Gastrocnemius medialis (tissue), 4 donors: ENCODE results near the gene CBX1. TPM values are rescaled to one million over a fixed set of nuclear protein-coding genes. Genes with fewer than 3 reads are reported as not detected.

Experiments used
- ATAC-seq, 2 donors: fragments of 150-250 bp; one replicate each; pipeline ENCODE4 v1.9.1; 2016
- DNase-seq, 2 donors: peaks; one replicate each; pipeline ENCODE4 v3.0.0-alpha.2; 2019
- H3K27ac ChIP-seq, 4 donors: fragments of 200-600 bp; sonication (generic); 1 replicate in 1 of 4; 2 replicates in 3 of 4; pipeline ENCODE4 v1.5.1; 2016 to 2018; ENCODE audit warnings: mild to moderate bottlenecking in 2 of 4, moderate library complexity in 1 of 4
- H3K27me3 ChIP-seq, 3 donors: fragments of 200-600 bp; sonication (generic) in 2 of 3; 1 replicate in 1 of 3; 2 replicates in 2 of 3; pipeline versions ENCODE4 v1.5.1 to v1.6.0; 2016 to 2019; ENCODE audit warnings: mild to moderate bottlenecking in 1 of 3, moderate library complexity in 1 of 3
- H3K36me3 ChIP-seq, 2 donors: fragments of 200-600 bp; sonication (generic) in 1 of 2; one replicate each; pipeline ENCODE4 v1.5.1; 2017 to 2018
- H3K4me1 ChIP-seq, 2 donors: fragments of 200-600 bp; sonication (generic) in 1 of 2; one replicate each; pipeline ENCODE4 v1.5.1; 2016 to 2017; ENCODE audit warnings: mild to moderate bottlenecking in 2 of 2
- H3K4me3 ChIP-seq, 4 donors: fragments of 200-600 bp; sonication (generic) in 3 of 4; 1 replicate in 1 of 4; 2 replicates in 3 of 4; pipeline ENCODE4 v1.5.1; 2016 to 2019; ENCODE audit warnings: mild to moderate bottlenecking in 2 of 4
- H3K9me3 ChIP-seq, 3 donors: fragments of 200-600 bp; sonication (generic) in 2 of 3; 1 replicate in 1 of 3; 2 replicates in 2 of 3; pipeline ENCODE4 v1.5.1; 2016 to 2019
- CTCF ChIP-seq, 5 experiments: fragments of 450-650 bp in 3 of 5; fragments of 200-600 bp in 2 of 5; sonication (generic) in 2 of 5; IDR thresholded peaks in 4 of 5; conservative IDR thresholded peaks in 1 of 5; 1 replicate in 4 of 5; 2 replicates in 1 of 5; pipeline ENCODE4 v1.5.1; 2016 to 2019; ENCODE audit warnings: antibody characterized with exemption in 5 of 5, mild to moderate bottlenecking in 3 of 5, moderate library complexity in 3 of 5
- POLR2A ChIP-seq, 2 donors: fragments of 450-650 bp; IDR thresholded peaks; one replicate each; pipeline ENCODE4 v1.6.1; 2017; ENCODE audit warnings: antibody characterized with exemption in 2 of 2, mild to moderate bottlenecking in 2 of 2, moderate library complexity in 2 of 2
- in situ Hi-C, 4 donors: fragments of 200-750 bp; cut with MboI; loops; one replicate each; pipeline versions ENCODE4 v1.15.0 to v1.8.0; 2017; ENCODE audit warnings: low sequenced_read_pairs in 4 of 4
- intact Hi-C: fragments of 100-400 bp; cut with DNase I; formaldehyde crosslinking; loops from one replicate; pipeline ENCODE4 v1.15.1; 2023; ENCODE audit warnings: low total_unique reads
- total RNA-seq, 4 donors: library from RNA; depleted of rRNA; stranded (reverse); fragments of >200 nt; gene quantifications; one replicate each; pipeline versions ENCODE4 v1.1.0 to v1.2.3, GENCODE V29; 2016

CBX1 gene
- 10 to 100 TPM; 26.0 to 34.1 (median 27.7) TPM for total RNA-seq

- in situ Hi-C loops (no loop called here), intact Hi-C loops (no loop called here)
- Histone ChIP-seq H3K4me1 (peaks cover 6 to 15% of the 10 kb centered on the region in 2 donors), H3K4me3 (peak within 1 kb of the TSS; percentile 87 to 96 (median 93)), H3K36me3 (no peaks in the 10 kb centered on the region), H3K27me3 (no peaks in the 10 kb centered on the region), H3K27ac (peak within 1 kb of the TSS; percentile 83 to 92 (median 88)), H3K9me3 (no peaks in the 10 kb centered on the region)
- ATAC-seq, result peak; percentile 91 to 95
- DNase-seq, result peak; percentile 83 to 88
- peak; percentile 43 to 60 for TF ChIP-seq POLR2A (IDR thresholded peaks at IDR 0.05)
- no peak for TF ChIP-seq CTCF (IDR thresholded peaks at IDR 0.05 in 4 of 5, conservative IDR thresholded peaks at IDR 0.05 in 1 of 5)
These were observed at the start of gene CBX1 for GRCh38 chr17:48101012-48101720. Gene CBX1 (minus strand): TSS chr17:48101478. CDS start chr17:48077004, 24,474 bp downstream.

GRCh38 chr17:48150597-48151001, 49.3 kb upstream of the CBX1 start:
- no peak overlapping the region for H3K4me3 ChIP-seq
- H3K9me3 ChIP-seq, result no peaks in the 10 kb centered on the region
- intact Hi-C loops, result no loop called here
- in situ Hi-C loops, result no loop called here
- no peaks in the 10 kb centered on the region for H3K36me3 ChIP-seq
- no peaks in the 10 kb centered on the region for H3K4me1 ChIP-seq
- no peak overlapping the region for H3K27ac ChIP-seq
- H3K27me3 ChIP-seq, result peaks cover 28 to 62% (median 32%) of the 10 kb centered on the region in 3 donors
- DNase-seq (no peak), ATAC-seq (no peak)
- TF ChIP-seq POLR2A (IDR thresholded peaks at IDR 0.05), result no peak
- TF ChIP-seq CTCF (IDR thresholded peaks at IDR 0.05 in 4 of 5, conservative IDR thresholded peaks at IDR 0.05 in 1 of 5), result no peak

GRCh38 chr17:48149787-48150463, 48.6 kb upstream of the CBX1 start:
- no peak for TF ChIP-seq CTCF (IDR thresholded peaks at IDR 0.05 in 4 of 5, conservative IDR thresholded peaks at IDR 0.05 in 1 of 5)
- no peak for TF ChIP-seq POLR2A (IDR thresholded peaks at IDR 0.05)
- ATAC-seq, result no peak
- Histone ChIP-seq H3K4me1 (no peaks in the 10 kb centered on the region), H3K4me3 (no peak overlapping the region), H3K9me3 (no peaks in the 10 kb centered on the region), H3K36me3 (no peaks in the 10 kb centered on the region), H3K27ac (no peak overlapping the region), H3K27me3 (peaks cover 27 to 58% (median 32%) of the 10 kb centered on the region in 3 donors)
- intact Hi-C loops, result no loop called here
- no peak for DNase-seq
- in situ Hi-C loops, result loop anchor here in 1 of 4 donors (10.0 to 25.0 kb wide), 2 partner anchors 135 to 313 kb away; partner anchors contain the start of genes LRRC46, MRPL10 and SCRN2

GRCh38 chr17:48148854-48149786, 47.8 kb upstream of the CBX1 start:
- peaks cover 24 to 52% (median 32%) of the 10 kb centered on the region in 3 donors for H3K27me3 ChIP-seq
- no peak overlapping the region for H3K4me3 ChIP-seq
- no peak overlapping the region for H3K27ac ChIP-seq
- DNase-seq (no peak), ATAC-seq (no peak)
- in situ Hi-C loops, result loop anchor here in 1 of 4 donors (10.0 to 25.0 kb wide), 2 partner anchors 134 to 312 kb away; partner anchors contain the start of genes LRRC46, MRPL10 and SCRN2
- TF ChIP-seq POLR2A (IDR thresholded peaks at IDR 0.05), result no peak
- no peak for TF ChIP-seq CTCF (IDR thresholded peaks at IDR 0.05 in 4 of 5, conservative IDR thresholded peaks at IDR 0.05 in 1 of 5)
- no peaks in the 10 kb centered on the region for H3K4me1 ChIP-seq
- H3K9me3 ChIP-seq, result no peaks in the 10 kb centered on the region
- intact Hi-C loops, result no loop called here
- H3K36me3 ChIP-seq, result no peaks in the 10 kb centered on the region
